CD14-positive monocyte (primary cell): ENCODE results near the gene TLR10. TPM values are rescaled to one million over a fixed set of nuclear protein-coding genes. Genes with fewer than 3 reads are reported as not detected.

Source experiments
- DNase-seq, 3 donors: peaks; one replicate each; pipeline ENCODE4 v3.0.0-alpha.2; 2011 to 2022
- H2AFZ ChIP-seq: 2 replicates; pipeline ENCODE4 v1.6.0; 2012; ENCODE audit warnings: mild to moderate bottlenecking, low read depth, low read length, inconsistent platforms; ENCODE audit not compliant: insufficient read depth, poor library complexity, severe bottlenecking
- H3K27ac ChIP-seq, 2 donors: 1 replicate in 1 of 2; 2 replicates in 1 of 2; pipeline ENCODE4 v1.5.1; 2012 to 2013; ENCODE audit warnings: low read length in 2 of 2, control low read depth in 1 of 2, inconsistent platforms in 1 of 2, low read depth in 1 of 2, mild to moderate bottlenecking in 1 of 2
- H3K27me3 ChIP-seq, 2 donors: one replicate each; pipeline versions ENCODE4 v1.6.0 to v1.6.1; 2011 to 2013; ENCODE audit warnings: low read length in 2 of 2; ENCODE audit not compliant: control insufficient read depth in 2 of 2, insufficient read depth in 2 of 2
- H3K36me3 ChIP-seq, 2 donors: replicated peaks in 1 of 2; 1 replicate in 1 of 2; 2 replicates in 1 of 2; pipeline versions ENCODE4 v1.5.1 to v1.6.1; 2012 to 2013; ENCODE audit warnings: low read length in 2 of 2, control low read depth in 1 of 2, inconsistent platforms in 1 of 2, mild to moderate bottlenecking in 1 of 2; ENCODE audit not compliant: insufficient read depth in 2 of 2, control insufficient read depth in 1 of 2
- H3K4me1 ChIP-seq, 2 donors: 1 replicate in 1 of 2; 2 replicates in 1 of 2; pipeline versions ENCODE4 v1.5.1 to v1.6.1; 2012 to 2013; ENCODE audit warnings: low read length in 2 of 2, control low read depth in 1 of 2, inconsistent platforms in 1 of 2, mild to moderate bottlenecking in 1 of 2, moderate library complexity in 1 of 2; ENCODE audit not compliant: insufficient read depth in 2 of 2, control insufficient read depth in 1 of 2
- H3K4me2 ChIP-seq: replicated peaks from 2 replicates; pipeline ENCODE3; 2012; ENCODE audit warnings: low read length, moderate library complexity, mild to moderate bottlenecking; ENCODE audit not compliant: poor library complexity, severe bottlenecking; ENCODE audit errors: extremely low read depth
- H3K4me3 ChIP-seq, 3 experiments: fragments of 200-600 bp in 1 of 3; sonication (generic) in 1 of 3; replicated peaks in 1 of 3; 1 replicate in 2 of 3; 2 replicates in 1 of 3; pipeline ENCODE4 v1.5.1; 2011 to 2013; ENCODE audit warnings: low read length in 3 of 3, mild to moderate bottlenecking in 3 of 3, control low read depth in 2 of 3, low read depth in 2 of 3, inconsistent platforms in 1 of 3, moderate library complexity in 1 of 3
- H3K79me2 ChIP-seq: 2 replicates; pipeline ENCODE4 v1.6.0; 2012; ENCODE audit warnings: mild to moderate bottlenecking, control low read depth, inconsistent platforms, low read length, moderate library complexity; ENCODE audit not compliant: insufficient read depth
- H3K9ac ChIP-seq: 2 replicates; pipeline ENCODE4 v1.6.0; 2017; ENCODE audit warnings: low read length, mild to moderate bottlenecking; ENCODE audit not compliant: insufficient read depth, poor library complexity, severe bottlenecking
- H3K9me3 ChIP-seq, 2 donors: replicated peaks in 1 of 2; 1 replicate in 1 of 2; 2 replicates in 1 of 2; pipeline versions ENCODE4 v1.5.1 to v1.6.1; 2012 to 2013; ENCODE audit warnings: low read length in 2 of 2, control low read depth in 1 of 2; ENCODE audit not compliant: control insufficient read depth in 1 of 2, insufficient read depth in 1 of 2
- H4K20me1 ChIP-seq: 2 replicates; pipeline ENCODE4 v1.6.0; 2012; ENCODE audit warnings: mild to moderate bottlenecking, low read length, control low read depth, moderate library complexity; ENCODE audit not compliant: insufficient read depth
- H3K27ac Mint-ChIP-seq, 7 donors: one replicate each; pipeline ENCODE4 v1.8.0; 2020; ENCODE audit warnings: mild to moderate bottlenecking in 7 of 7, mixed read lengths in 7 of 7, moderate library complexity in 6 of 7, inconsistent platforms in 2 of 7
- H3K27me3 Mint-ChIP-seq, 3 donors: one replicate each; pipeline ENCODE4 v1.8.0; 2021 to 2022; ENCODE audit warnings: low read depth in 3 of 3, mild to moderate bottlenecking in 3 of 3, mixed read lengths in 3 of 3, moderate library complexity in 3 of 3, inconsistent platforms in 1 of 3
- H3K36me3 Mint-ChIP-seq, 2 donors: one replicate each; pipeline ENCODE4 v1.8.0; 2020; ENCODE audit warnings: mixed read lengths in 2 of 2, inconsistent platforms in 1 of 2, mild to moderate bottlenecking in 1 of 2
- H3K4me1 Mint-ChIP-seq: one replicate; pipeline ENCODE4 v1.8.0; 2020; ENCODE audit warnings: mild to moderate bottlenecking, mixed read lengths
- H3K4me3 Mint-ChIP-seq, 2 donors: one replicate each; pipeline ENCODE4 v1.8.0; 2020; ENCODE audit warnings: mild to moderate bottlenecking in 2 of 2, mixed read lengths in 2 of 2, moderate library complexity in 1 of 2
- H3K9me3 Mint-ChIP-seq, 7 donors: one replicate each; pipeline ENCODE4 v1.8.0; 2020 to 2022; ENCODE audit warnings: mixed read lengths in 7 of 7, mild to moderate bottlenecking in 6 of 7, moderate library complexity in 6 of 7, inconsistent platforms in 2 of 7
- WGBS: methylation state at CpG from one replicate; pipeline ENCODE4 v1.1.5; 2013; ENCODE audit warnings: missing lambda C conversion rate; ENCODE audit not compliant: insufficient coverage; 5-methylcytosine and 5-hydroxymethylcytosine counted together
- intact Hi-C, 2 donors: fragments of 100-400 bp; cut with micrococcal nuclease; formaldehyde crosslinking; loops; one replicate each; pipeline versions ENCODE4 v1.15.0 to v1.15.1; 2023
- polyA minus RNA-seq: library from RNA; depleted of rRNA, polyadenylated mRNA; stranded (reverse); fragments of >200 nt; gene quantifications from 2 replicates; pipeline ENCODE4 v1.2.3, GENCODE V29; 2012
- polyA plus RNA-seq, 3 donors: library from polyadenylated mRNA; depleted of rRNA in 1 of 3; unstranded in 2 of 3; stranded (reverse) in 1 of 3; fragments of 300-500 nt in 2 of 3; fragments of >200 nt in 1 of 3; fragmentation: Illumina TruSeq in 2 of 3; gene quantifications; 1 replicate in 2 of 3; 2 replicates in 1 of 3; pipeline ENCODE4 v1.2.3, GENCODE V29; 2012 to 2021
- total RNA-seq, 12 experiments: library from RNA in 1 of 12; stranded (reverse) in 1 of 12; fragments of 120-200 nt in 1 of 12; gene quantifications; one replicate each; pipeline ENCODE4 v1.2.4 and lab custom pipeline; 2013 to 2026; ENCODE audit warnings: mixed read lengths in 6 of 12, inconsistent platforms in 1 of 12
- TF ChIP-seq, protein P1 (sequence below): fragments of 200-600 bp; IDR thresholded peaks from one replicate; pipeline ENCODE4 v1.8.0; 2022; ENCODE audit warnings: antibody characterized with exemption, mild to moderate bottlenecking

The TLR10 gene, protein sequence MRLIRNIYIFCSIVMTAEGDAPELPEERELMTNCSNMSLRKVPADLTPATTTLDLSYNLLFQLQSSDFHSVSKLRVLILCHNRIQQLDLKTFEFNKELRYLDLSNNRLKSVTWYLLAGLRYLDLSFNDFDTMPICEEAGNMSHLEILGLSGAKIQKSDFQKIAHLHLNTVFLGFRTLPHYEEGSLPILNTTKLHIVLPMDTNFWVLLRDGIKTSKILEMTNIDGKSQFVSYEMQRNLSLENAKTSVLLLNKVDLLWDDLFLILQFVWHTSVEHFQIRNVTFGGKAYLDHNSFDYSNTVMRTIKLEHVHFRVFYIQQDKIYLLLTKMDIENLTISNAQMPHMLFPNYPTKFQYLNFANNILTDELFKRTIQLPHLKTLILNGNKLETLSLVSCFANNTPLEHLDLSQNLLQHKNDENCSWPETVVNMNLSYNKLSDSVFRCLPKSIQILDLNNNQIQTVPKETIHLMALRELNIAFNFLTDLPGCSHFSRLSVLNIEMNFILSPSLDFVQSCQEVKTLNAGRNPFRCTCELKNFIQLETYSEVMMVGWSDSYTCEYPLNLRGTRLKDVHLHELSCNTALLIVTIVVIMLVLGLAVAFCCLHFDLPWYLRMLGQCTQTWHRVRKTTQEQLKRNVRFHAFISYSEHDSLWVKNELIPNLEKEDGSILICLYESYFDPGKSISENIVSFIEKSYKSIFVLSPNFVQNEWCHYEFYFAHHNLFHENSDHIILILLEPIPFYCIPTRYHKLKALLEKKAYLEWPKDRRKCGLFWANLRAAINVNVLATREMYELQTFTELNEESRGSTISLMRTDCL
- total RNA-seq (2013), result 4.0 TPM
- polyA plus RNA-seq (1 to 10 TPM; 1.1 to 1.2 (median 1.1) TPM), polyA minus RNA-seq (0.97 and 2.3 TPM in 2 replicates), total RNA-seq (lab: John Stamatoyannopoulos, UW) (0.59 to 4.6 (median 2.1) reads per million in 11 experiments)

DNA sequence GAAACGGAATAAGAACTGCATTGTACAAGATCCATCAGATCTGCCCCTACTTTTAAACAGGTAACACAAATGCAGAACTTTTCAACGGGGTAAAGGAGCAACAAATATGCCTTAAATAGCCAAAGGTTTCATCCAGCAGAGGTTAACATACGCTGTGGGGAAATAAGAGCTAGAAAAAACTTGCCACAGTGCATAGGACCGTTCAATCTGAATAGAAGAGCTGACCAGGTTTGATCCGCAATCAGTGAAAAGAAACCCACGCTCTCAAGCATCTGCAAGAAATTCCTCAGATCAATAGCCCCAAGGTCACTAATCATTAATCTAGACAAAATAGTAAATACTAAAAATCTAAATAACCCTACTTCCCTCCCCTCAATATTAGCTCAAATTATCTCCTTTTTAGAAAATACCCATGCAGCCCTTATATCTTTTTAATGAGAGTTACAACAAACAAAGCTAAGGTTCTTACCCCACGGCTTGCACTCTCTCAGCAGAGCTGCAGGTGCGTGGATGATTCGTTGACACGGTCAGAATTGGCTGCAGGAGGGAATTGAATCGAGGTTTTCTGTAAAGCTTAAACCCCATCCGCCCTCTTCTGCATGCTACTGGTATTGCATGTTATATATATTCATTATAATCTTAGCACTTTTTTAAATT lies at the start of gene TLR10:
Gene TLR10, minus strand, starts transcription at position 539 of the 657 bp plus-strand sequence. CDS start 7,400 bp downstream, outside the sequence.
- intact Hi-C loops, result loop anchor here in 1 of 2 donors (10.0 kb wide), 1 partner anchor 72 kb away; the partner anchor contains the start of gene TLR6

More for the DNA sequence above, at the start of gene TLR10:
- TF ChIP-seq, protein P1, sequence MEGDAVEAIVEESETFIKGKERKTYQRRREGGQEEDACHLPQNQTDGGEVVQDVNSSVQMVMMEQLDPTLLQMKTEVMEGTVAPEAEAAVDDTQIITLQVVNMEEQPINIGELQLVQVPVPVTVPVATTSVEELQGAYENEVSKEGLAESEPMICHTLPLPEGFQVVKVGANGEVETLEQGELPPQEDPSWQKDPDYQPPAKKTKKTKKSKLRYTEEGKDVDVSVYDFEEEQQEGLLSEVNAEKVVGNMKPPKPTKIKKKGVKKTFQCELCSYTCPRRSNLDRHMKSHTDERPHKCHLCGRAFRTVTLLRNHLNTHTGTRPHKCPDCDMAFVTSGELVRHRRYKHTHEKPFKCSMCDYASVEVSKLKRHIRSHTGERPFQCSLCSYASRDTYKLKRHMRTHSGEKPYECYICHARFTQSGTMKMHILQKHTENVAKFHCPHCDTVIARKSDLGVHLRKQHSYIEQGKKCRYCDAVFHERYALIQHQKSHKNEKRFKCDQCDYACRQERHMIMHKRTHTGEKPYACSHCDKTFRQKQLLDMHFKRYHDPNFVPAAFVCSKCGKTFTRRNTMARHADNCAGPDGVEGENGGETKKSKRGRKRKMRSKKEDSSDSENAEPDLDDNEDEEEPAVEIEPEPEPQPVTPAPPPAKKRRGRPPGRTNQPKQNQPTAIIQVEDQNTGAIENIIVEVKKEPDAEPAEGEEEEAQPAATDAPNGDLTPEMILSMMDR, result peak; percentile 90
- H3K9me3 Mint-ChIP-seq, result peaks cover 0 to 2% (median 0%) of the 10 kb centered on the region in 7 donors
- H4K20me1 ChIP-seq, result no peaks in the 10 kb centered on the region
- H3K27me3 ChIP-seq, result no peaks in the 10 kb centered on the region
- H3K27me3 Mint-ChIP-seq, result peaks cover 0 to 1% (median 0%) of the 10 kb centered on the region in 3 donors
- no peaks in the 10 kb centered on the region for H3K36me3 Mint-ChIP-seq
- H3K79me2 ChIP-seq, result peaks cover under 1% of the 10 kb centered on the region
- H3K27ac ChIP-seq, result peak within 1 kb of the TSS in 1 of 2 donors; percentile 37
- peak within 1 kb of the TSS in 1 of 2 donors; percentile 80 for H3K4me3 Mint-ChIP-seq
- WGBS, result no CpG with 5 or more reads among the region's 12 CpGs
- peak within 1 kb of the TSS; percentile 41 for H2AFZ ChIP-seq
- no peak within 1 kb of the TSS for H3K9ac ChIP-seq
- peak within 1 kb of the TSS; percentile 37 to 78 (median 63) for H3K27ac Mint-ChIP-seq
- peak within 1 kb of the TSS; percentile 56 for H3K4me2 ChIP-seq
- no peaks in the 10 kb centered on the region for H3K36me3 ChIP-seq
- H3K9me3 ChIP-seq, result no peaks in the 10 kb centered on the region
- peaks cover 57 to 58% of the 10 kb centered on the region in 2 donors for H3K4me1 ChIP-seq
- peak; percentile 54 to 64 (median 60) for DNase-seq
- H3K4me1 Mint-ChIP-seq, result peaks cover 45% of the 10 kb centered on the region
- peak within 1 kb of the TSS in 1 of 3 experiments; percentile 48 for H3K4me3 ChIP-seq
